ENCODE results near the gene SNX32. TPM values are rescaled to one million over a fixed set of nuclear protein-coding genes. Genes with fewer than 3 reads are reported as not detected.

The SNX32 gene
- total and polyA plus RNA-seq, 9 of the 15 experiments (the other 6 are each of a cell fraction or from before 2014, with no cell fraction given), result 0.03 TPM; not detected in 7

DNA sequence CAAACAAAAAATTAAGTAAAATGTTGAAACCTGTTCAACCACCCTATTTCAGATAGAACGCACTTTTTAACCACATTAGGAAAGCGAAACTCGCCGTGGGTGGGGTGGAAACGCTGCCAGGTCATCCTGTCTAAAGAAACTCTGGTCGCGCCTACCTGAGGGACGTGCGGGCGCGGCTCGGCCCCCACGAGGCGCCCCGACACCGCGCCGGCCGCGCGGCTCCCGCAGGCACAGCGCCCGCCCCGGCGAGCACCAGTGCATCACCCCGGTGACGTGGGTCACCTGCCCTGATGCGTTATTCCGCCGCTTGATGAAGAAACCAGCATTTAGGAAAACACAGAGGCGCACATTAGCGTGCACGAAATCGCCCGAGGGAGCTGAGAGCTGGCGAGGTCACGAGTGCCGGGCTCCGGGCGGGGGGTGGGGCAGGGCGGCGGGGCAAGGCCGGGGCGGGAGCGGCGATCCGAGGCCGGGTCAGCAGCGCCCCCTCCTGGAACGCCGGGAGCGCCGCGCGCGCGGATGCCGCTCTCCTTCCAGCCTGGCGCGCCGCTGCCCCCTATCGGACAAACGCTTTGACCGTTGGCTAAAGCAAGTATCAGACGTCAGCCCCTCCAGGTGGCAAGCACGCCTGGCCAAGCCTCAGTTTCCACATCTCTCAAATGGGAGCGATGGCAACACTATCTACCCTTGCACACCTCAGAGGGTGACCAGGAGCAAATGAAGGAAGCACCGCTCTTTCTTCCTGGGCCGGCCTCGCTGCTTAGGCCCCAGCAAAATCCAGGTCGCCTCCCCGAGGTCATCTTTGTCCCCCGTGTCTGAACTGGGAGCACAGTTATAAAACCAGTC, 15.7 kb upstream of the SNX32 start (continued):
- TF ChIP-seq, protein P1, sequence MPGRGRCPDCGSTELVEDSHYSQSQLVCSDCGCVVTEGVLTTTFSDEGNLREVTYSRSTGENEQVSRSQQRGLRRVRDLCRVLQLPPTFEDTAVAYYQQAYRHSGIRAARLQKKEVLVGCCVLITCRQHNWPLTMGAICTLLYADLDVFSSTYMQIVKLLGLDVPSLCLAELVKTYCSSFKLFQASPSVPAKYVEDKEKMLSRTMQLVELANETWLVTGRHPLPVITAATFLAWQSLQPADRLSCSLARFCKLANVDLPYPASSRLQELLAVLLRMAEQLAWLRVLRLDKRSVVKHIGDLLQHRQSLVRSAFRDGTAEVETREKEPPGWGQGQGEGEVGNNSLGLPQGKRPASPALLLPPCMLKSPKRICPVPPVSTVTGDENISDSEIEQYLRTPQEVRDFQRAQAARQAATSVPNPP (IDR thresholded peaks at IDR 0.05; ENCODE audit: borderline replicate concordance, insufficient read depth, insufficient read length), result no peak
- TF ChIP-seq ZNF41 (CRISPR knock-in tag; conservative IDR thresholded peaks at IDR 0.05), result no peak
- no peak for TF ChIP-seq ZKSCAN8 (CRISPR knock-in tag; IDR thresholded peaks at IDR 0.05)
- TF ChIP-seq, protein P2, sequence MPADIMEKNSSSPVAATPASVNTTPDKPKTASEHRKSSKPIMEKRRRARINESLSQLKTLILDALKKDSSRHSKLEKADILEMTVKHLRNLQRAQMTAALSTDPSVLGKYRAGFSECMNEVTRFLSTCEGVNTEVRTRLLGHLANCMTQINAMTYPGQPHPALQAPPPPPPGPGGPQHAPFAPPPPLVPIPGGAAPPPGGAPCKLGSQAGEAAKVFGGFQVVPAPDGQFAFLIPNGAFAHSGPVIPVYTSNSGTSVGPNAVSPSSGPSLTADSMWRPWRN (IDR thresholded peaks at IDR 0.05; ENCODE audit: low read depth), result no peak
- TF ChIP-seq CBX3 (IDR thresholded peaks at IDR 0.05; ENCODE audit: borderline replicate concordance in 1 of 2, low read length in 2 of 2), result peak in 1 of 2 experiments; percentile 80; a peak in 1 of 3 replicates
- TF ChIP-seq WHSC1 (IDR thresholded peaks at IDR 0.05; ENCODE audit: low read length), result no peak
- no peak for TF ChIP-seq ZNF830 (CRISPR knock-in tag; IDR thresholded peaks at IDR 0.05)
- no peak for TF ChIP-seq SUPT5H (IDR thresholded peaks at IDR 0.05)
- TF ChIP-seq HSF4 (CRISPR knock-in tag; IDR thresholded peaks at IDR 0.05; ENCODE audit: borderline replicate concordance), result no peak
- TF ChIP-seq ZBTB8A (IDR thresholded peaks at IDR 0.05; ENCODE audit: partially characterized antibody), result no peak
- no peak for TF ChIP-seq RBM17 (IDR thresholded peaks at IDR 0.05; ENCODE audit: borderline replicate concordance, low read depth, low read length)
- TF ChIP-seq E2F3 (CRISPR knock-in tag; IDR thresholded peaks at IDR 0.05), result peak; percentile 52; the same call in 1 of the 2 replicates
- TF ChIP-seq, protein P3, sequence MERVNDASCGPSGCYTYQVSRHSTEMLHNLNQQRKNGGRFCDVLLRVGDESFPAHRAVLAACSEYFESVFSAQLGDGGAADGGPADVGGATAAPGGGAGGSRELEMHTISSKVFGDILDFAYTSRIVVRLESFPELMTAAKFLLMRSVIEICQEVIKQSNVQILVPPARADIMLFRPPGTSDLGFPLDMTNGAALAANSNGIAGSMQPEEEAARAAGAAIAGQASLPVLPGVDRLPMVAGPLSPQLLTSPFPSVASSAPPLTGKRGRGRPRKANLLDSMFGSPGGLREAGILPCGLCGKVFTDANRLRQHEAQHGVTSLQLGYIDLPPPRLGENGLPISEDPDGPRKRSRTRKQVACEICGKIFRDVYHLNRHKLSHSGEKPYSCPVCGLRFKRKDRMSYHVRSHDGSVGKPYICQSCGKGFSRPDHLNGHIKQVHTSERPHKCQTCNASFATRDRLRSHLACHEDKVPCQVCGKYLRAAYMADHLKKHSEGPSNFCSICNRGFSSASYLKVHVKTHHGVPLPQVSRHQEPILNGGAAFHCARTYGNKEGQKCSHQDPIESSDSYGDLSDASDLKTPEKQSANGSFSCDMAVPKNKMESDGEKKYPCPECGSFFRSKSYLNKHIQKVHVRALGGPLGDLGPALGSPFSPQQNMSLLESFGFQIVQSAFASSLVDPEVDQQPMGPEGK (CRISPR knock-in tag; IDR thresholded peaks at IDR 0.05; ENCODE audit: borderline replicate concordance), result no peak
- TF ChIP-seq L3MBTL2 (IDR thresholded peaks at IDR 0.05), result peak; percentile 91
- TF ChIP-seq XRCC5 (IDR thresholded peaks at IDR 0.05; ENCODE audit: low read depth, low read length), result peak; percentile 72
- TF ChIP-seq KDM1A (IDR thresholded peaks at IDR 0.05), result peak; percentile 71 to 84
- TF ChIP-seq, protein P4, sequence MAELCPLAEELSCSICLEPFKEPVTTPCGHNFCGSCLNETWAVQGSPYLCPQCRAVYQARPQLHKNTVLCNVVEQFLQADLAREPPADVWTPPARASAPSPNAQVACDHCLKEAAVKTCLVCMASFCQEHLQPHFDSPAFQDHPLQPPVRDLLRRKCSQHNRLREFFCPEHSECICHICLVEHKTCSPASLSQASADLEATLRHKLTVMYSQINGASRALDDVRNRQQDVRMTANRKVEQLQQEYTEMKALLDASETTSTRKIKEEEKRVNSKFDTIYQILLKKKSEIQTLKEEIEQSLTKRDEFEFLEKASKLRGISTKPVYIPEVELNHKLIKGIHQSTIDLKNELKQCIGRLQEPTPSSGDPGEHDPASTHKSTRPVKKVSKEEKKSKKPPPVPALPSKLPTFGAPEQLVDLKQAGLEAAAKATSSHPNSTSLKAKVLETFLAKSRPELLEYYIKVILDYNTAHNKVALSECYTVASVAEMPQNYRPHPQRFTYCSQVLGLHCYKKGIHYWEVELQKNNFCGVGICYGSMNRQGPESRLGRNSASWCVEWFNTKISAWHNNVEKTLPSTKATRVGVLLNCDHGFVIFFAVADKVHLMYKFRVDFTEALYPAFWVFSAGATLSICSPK (IDR thresholded peaks at IDR 0.05; ENCODE audit: borderline replicate concordance), result no peak
- TF ChIP-seq MAFF (IDR thresholded peaks at IDR 0.05; ENCODE audit: low read length), result no peak
- peak; percentile 46; the same call in 1 of the 2 replicates for TF ChIP-seq FOSL1 (tag; conservative IDR thresholded peaks at IDR 0.05)
- TF ChIP-seq ERF (CRISPR knock-in tag; IDR thresholded peaks at IDR 0.05), result no peak
- TF ChIP-seq, protein P5, sequence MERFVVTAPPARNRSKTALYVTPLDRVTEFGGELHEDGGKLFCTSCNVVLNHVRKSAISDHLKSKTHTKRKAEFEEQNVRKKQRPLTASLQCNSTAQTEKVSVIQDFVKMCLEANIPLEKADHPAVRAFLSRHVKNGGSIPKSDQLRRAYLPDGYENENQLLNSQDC (CRISPR knock-in tag; IDR thresholded peaks at IDR 0.05), result no peak
